GM19240 (cell line): ENCODE data around the gene CHMP4A.

Source experiments
- DNase-seq: peaks from one replicate; pipeline ENCODE4 v3.0.0; 2011; ENCODE audit warnings: low spot score; ENCODE audit not compliant: insufficient read length

The CHMP4A gene

GRCh38 chr14:24196071-24197055 is 16.9 kb downstream of the CHMP4A start:
- DNase-seq, result peak; percentile 32

GRCh38 chr14:24195186-24196070 is 17.9 kb downstream of the CHMP4A start, which contains the start of gene TM9SF1:
TSS of gene TM9SF1 (minus strand) at chr14:24195441. CDS start at chr14:24195019, 422 bp downstream.
- DNase-seq, result peak; percentile 88

GRCh38 chr14:24194873-24195185 is 18.5 kb downstream of the CHMP4A start:
- DNase-seq, result no peak

DNA sequence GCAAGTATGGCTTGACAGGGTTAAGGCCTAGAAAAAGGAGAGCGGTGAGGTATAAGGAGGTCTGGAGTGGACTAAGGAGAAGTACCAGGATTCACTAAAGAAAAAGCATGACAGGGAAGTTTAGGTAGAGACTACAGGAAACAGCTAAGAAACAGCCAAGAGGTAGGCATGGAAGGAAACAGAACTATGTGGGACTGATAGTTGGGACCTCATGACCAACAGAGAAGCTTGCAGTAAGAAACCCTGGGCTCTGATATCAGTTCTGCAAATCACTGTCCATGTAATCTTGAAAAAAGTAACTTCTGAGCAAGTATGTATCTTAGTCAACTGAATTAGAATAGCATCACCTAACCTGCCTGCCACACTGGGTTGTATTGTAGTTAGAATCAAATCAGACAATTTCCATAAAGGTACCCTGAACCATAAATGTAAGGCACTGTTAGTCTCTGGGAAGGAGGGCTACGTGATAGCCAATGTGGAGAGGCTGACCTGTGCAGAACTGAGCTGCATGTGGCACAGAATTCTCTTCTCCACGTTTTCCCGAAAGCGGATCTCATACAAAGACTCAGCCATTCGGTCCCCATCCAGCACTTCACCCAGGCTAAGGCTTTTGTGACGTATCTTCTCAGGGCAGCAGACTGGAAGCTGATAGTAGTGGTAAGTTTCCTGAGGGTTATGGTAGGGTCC is 19.0 kb downstream of the CHMP4A start:
- no peak for DNase-seq

DNA sequence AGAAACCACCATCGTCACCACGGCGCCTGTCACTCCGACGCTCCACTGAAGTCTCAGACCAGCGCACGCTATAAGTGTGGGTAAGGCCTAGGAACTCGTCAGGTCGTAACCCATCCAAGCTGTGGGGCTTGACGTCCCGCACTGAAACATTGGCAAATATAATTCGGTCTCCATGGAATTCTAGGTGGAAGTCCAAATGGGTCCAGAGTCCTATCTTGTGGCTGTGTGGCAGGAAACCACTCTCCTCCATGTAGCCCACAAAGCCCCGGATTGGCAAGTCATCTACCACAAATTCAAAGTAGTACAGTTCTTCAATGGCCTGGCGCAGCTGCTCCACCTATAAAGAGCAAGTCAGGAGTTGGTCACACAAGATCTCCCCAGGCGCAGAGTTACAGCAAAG is 20.4 kb downstream of the CHMP4A start:
- DNase-seq, result no peak

DNA sequence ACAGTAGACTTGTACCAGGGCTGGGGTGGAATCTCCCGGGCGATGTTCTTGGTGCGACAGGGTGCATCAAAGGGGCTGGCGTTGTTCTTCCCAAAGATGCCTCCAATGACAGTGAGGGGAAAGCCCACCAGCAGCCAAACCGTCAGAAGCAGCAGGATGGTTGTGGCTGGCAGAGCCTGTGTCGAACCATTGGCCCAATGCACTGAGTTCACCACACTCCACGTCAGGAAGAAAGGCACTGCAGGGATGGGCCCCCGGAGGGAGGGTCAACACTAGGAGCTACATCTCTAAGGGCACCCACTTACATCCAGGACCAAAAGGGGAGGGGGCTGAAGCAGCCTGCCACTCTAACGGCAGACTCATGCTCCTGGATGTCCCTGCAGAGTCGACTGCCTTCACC is 22.9 kb downstream of the CHMP4A start:
- no peak for DNase-seq

DNA sequence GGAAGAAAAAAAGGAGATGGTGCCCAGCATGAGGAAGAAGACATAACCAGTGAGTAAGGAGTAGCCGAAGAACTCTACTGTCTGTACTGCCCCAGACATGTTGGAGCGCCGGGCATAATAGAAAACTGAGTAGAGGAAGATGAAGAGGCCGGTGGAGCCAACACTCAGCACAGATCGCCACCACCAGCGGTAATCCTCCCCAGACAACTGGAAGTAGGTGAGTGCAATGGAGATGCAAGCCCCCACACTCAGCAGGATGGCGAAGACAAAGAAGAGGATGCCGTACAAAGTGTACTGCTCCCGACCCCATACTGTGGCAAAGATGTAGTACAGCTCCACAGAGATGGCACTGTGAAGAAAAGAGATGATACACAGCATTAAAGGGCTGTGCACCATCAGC is 23.8 kb downstream of the CHMP4A start:
- DNase-seq, result no peak

DNA sequence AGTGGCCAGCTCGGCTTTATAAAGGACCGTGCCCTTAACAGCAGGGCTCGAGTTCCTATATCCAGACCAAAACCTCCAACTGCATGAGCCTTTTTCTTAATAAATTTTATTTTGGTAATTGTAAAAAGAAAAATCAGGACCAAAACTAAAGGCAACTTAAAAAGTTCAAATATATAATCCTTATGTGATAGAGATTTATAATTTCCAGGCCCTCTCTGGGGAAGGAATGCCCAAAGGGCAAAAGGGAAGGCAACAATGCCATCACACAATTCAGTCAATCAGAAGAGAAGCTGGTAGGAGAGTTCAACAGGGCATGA is 24.3 kb downstream of the CHMP4A start:
- no peak for DNase-seq

GRCh38 chr14:24188251-24189058 is 24.8 kb downstream of the CHMP4A start, which contains the start of gene IPO4:
TSS of gene IPO4 (minus strand) at chr14:24188816. CDS start at chr14:24188787, 29 bp downstream.
- peak; percentile 99 for DNase-seq

GRCh38 chr14:24187539-24187915 is 25.8 kb downstream of the CHMP4A start:
- DNase-seq, result no peak

GRCh38 chr14:24186831-24187538 is 26.3 kb downstream of the CHMP4A start:
- no peak for DNase-seq

DNA sequence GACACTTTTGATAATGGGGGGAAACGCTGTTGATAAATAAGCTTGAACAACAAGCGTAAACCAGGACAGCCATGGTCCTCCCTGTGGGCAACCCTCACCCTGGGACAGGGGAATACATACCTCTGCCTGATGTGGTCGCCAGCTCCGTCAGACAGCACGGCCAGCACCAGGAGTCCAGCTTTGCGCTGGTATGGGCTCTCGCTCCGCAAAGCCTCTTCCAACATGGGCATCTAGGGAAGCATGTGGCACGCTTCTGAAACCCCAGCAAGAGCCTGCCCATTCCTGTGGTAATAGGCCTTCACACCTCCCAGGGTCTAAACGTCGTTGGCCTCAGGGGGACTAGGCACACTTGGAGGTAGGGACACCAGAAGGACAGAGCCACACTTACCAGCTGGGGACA is 27.5 kb downstream of the CHMP4A start:
- DNase-seq, result no peak

- DNase-seq, result no peak
Observed at GRCh38 chr14:24185026-24185425, 28.3 kb downstream of the CHMP4A start.

GRCh38 chr14:24184104-24184970 is 29.0 kb downstream of the CHMP4A start:
- DNase-seq, result no peak

- DNase-seq, result no peak
Observed at GRCh38 chr14:24183014-24183481, 30.2 kb downstream of the CHMP4A start.

DNA sequence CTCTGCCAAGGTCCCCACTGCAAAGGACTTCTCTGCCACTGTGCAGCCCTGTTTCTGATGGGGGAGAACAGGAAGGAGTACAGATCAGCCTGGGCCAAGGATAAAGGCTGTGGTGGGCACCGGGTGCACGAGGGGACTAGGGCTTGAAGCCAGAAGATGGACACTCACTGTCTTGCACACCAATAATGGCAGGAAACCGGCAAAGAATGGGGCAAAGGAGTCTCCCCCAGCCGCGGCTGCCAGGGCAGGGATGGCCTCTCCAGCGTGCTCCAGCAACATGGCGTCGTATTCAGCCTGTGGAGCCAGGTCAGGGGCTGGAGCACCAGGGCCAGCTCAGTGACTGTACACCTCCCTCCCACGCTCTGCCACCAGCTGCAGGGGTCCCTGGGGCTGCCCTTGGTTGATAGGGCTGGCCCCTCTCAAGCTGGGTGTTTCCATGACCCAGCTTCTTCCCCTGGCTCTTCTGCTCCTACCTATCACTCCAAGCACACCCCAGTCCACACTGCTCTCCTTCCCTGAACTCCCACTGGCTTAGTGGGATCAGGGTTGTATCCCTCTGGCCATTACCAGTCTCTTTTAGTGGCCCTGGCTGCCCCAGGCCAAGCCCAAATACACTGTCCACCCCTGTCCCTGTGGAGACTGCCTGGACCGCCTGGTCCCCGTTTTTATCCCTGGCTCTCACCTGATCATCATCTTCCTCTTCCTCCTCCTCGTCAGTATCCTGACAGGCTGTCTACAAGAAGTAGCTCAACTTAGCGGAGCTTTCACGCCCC is 31.0 kb downstream of the CHMP4A start:
- no peak for DNase-seq

DNA sequence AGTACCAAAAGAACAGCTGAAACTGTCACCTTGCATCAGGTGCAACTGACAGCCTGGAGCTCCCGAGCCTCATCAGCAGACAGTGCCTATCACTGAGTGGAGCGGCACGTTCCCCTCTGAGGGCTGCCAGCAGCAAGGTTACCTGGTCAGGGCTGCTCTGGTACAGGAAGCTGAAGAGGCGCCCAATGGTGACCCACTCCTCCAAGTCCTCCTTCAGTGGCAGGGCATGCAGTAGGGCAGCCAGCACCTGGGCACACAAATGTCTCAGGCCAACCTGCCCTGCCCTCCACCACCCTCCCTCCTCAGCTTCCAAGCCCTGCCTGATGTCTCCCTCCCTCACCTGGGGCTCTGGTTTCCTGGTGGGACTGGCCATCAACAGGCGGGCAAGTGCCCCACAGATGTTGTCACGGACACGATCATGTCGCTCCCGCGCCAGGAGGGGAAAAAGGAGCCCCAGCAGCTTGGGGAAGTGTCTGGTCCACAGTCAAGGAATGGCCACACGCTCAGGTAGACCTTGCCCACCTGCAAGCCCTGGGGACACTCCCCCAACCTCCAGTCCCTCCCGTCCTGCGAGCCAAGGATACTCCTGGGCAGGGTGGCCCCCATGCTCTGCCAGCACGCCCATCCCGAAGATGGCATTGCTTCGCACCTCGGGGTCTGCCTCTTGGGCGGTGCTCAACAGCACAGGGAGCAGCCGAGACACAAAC is 31.8 kb downstream of the CHMP4A start:
- no peak for DNase-seq
